GDM1 (cell line): ENCODE results near the gene SSNA1.
"Not testable (repeated sequence)": the region's sequence is repeated elsewhere in the genome, so short reads cannot be mapped to it uniquely, and the experiment has no call there.

Experiments
- DNase-seq: peaks from one replicate; lab custom pipeline; 2025; lab: John Stamatoyannopoulos, UW

SSNA1 gene

GRCh38 chr9:137233143-137233980, 44.9 kb downstream of the SSNA1 start:
- DNase-seq: no peak

GRCh38 chr9:137234055-137234697, 45.7 kb downstream of the SSNA1 start:
- DNase-seq: no peak

GRCh38 chr9:137234758-137235423, 46.4 kb downstream of the SSNA1 start:
- no peak for DNase-seq

DNA sequence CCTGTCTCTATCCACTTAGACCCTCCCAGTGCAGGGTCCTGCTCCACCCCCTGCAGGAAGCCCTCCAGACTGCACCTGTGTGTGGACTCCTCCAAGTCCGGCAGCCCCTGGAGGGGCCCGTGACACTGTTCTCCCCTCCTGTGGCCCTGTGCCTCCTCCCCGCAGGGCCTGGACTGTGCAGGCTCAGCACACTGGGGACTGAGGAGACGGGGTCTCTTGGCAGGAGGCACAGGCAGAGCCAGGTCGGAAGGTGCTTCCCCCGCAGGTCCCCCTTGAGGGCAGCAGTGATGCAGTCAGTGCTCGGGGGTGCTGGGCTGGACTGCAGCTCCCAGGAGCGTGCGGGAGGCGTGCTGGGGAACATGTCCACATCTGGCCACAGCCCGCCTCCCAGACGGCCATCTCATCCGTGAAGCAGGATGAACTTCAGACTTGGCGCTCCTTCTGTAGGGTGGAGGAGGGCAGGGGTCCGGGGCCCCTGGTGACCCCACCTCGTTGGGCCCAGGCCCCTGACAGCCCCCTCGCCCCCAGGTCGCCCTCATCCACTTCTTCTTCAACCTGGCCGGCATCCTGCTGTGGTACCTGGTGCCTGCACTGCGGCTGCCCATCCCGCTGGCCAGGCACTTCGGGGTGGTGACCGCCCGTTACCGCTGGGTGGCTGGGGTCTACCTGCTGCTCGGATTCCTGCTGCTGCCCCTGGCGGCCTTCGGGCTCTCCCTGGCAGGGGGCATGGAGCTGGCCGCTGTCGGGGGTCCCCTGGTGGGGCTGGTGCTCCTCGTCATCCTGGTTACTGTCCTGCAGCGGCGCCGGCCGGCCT, 47.2 kb downstream of the SSNA1 start:
- DNase-seq: no peak

GRCh38 chr9:137236238-137236935, 47.9 kb downstream of the SSNA1 start:
- DNase-seq: peak; percentile 77

GRCh38 chr9:137236936-137237421, 48.5 kb downstream of the SSNA1 start:
- no peak for DNase-seq

DNA sequence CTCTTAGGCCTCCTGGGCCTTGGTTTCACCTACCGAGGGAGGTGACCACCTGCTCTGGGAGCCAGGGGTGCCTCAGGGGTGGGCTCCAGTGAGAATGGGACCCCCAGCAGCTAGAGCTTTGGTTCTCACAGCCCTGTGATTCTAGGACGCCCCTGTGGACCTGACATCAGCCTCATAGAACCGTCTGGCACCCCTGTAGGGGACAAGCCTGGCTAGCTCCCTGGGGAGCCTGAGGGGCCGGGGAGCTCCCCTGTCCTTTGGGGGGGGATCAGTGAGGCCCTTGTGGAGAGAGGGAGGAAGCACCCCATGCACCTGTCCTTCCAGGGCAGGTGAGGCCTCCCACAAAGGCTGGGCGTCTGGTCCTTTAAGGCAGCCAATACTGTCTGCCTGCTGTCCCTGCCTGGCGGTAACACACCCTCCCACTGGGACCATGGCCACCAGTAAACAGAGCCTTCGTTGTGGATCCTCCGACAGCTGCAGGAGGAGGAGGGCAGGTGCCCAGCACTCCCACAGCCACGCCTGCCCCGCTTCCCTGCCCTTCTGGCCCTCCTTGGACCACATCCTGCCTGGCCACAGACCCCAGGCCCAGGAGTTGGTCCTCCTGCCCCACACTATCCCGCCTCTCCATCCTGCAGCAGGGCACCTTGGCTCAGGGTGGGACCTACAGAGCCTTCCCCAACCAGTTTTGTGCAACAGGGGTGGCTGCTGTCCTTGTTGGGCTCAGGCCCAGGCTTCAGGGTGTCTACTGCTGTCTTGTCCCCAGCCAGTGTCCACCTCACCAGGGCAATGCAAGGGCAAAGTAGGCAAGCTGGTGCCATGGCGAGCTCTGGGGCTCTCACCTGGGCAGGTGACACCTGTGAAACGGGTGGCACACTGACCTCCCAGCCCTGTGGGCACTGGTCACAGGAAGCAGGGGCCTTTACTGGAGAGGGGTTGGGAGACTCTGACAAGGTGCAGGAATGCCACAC, 49.6 kb downstream of the SSNA1 start:
- no peak for DNase-seq

- not testable (repeated sequence) for DNase-seq
Observed at GRCh38 chr9:137239541-137240200, 51.2 kb downstream of the SSNA1 start.
